ENCODE data around the gene SLCO2B1. TPM values are rescaled to one million over a fixed set of nuclear protein-coding genes. Genes with fewer than 3 reads are reported as not detected.

SLCO2B1 gene
- total and polyA plus RNA-seq, 2 experiments from 2014 or later = not detected

GRCh38 chr11:75145972-75146519 is 4.9 kb upstream of the SLCO2B1 start (continued):
- TF ChIP-seq CREB1 (CRISPR knock-in tag; IDR thresholded peaks at IDR 0.05; ENCODE audit: low read depth) (no peak), EZH2 (IDR thresholded peaks at IDR 0.05; ENCODE audit: low read depth, unreplicated experiment) (no peak), ZNF462 (CRISPR knock-in tag; IDR thresholded peaks at IDR 0.05) (no peak)

GRCh38 chr11:75146711-75147110 is 4.2 kb upstream of the SLCO2B1 start:
- ATAC-seq (no peak), DNase-seq (ENCODE audit: low spot score) (no peak)
- Histone ChIP-seq H3K27ac (ENCODE audit: low read depth) (no peak overlapping the region), H3K27me3 (ENCODE audit: insufficient read depth) (no peaks in the 10 kb centered on the region), H3K4me1 (ENCODE audit: insufficient read depth) (no peaks in the 10 kb centered on the region), H3K4me3 (no peak overlapping the region), H3K36me3 (ENCODE audit: insufficient read depth) (no peaks in the 10 kb centered on the region), H3F3A (replicated peaks; ENCODE audit: low read depth) (no peaks in the 10 kb centered on the region), H3K4me2 (no peak overlapping the region), H3K9me2 (ENCODE audit: insufficient read depth) (no peaks in the 10 kb centered on the region), H2AFZ (no peak overlapping the region), H3K79me2 (replicated peaks; ENCODE audit: insufficient read depth) (no peaks in the 10 kb centered on the region), H4K20me1 (replicated peaks; ENCODE audit: insufficient read depth) (no peaks in the 10 kb centered on the region)
- Mint-ChIP-seq H3K36me3 (ENCODE audit: low read depth) (no peaks in the 10 kb centered on the region), H3K4me1 (peaks cover 7% of the 10 kb centered on the region), H3K27me3 (ENCODE audit: insufficient read depth, low read depth, poor library complexity) (peaks cover 16% of the 10 kb centered on the region), H3K9me3 (no peaks in the 10 kb centered on the region), H3K4me3 (no peak overlapping the region), H3K27ac (no peak overlapping the region)
- TF ChIP-seq EZH2phosphoT487 (IDR thresholded peaks at IDR 0.05; ENCODE audit: unreplicated experiment) (no peak), NANOG (IDR thresholded peaks at IDR 0.05; ENCODE audit: borderline replicate concordance) (no peak)
